HG03469 (cell line): ENCODE results near the gene ABHD15.

Experiments
- ATAC-seq: cut with Tn5 transposase; IDR thresholded peaks from one replicate; pipeline ENCODE4 v1.9.1; 2021; ENCODE audit warnings: mild to moderate bottlenecking, moderate library complexity, moderate number of reproducible peaks; ENCODE audit not compliant: unreplicated experiment

ABHD15 gene

GRCh38 chr17:29595107-29595942 is 28.5 kb upstream of the ABHD15 start:
- ATAC-seq, result no peak

DNA sequence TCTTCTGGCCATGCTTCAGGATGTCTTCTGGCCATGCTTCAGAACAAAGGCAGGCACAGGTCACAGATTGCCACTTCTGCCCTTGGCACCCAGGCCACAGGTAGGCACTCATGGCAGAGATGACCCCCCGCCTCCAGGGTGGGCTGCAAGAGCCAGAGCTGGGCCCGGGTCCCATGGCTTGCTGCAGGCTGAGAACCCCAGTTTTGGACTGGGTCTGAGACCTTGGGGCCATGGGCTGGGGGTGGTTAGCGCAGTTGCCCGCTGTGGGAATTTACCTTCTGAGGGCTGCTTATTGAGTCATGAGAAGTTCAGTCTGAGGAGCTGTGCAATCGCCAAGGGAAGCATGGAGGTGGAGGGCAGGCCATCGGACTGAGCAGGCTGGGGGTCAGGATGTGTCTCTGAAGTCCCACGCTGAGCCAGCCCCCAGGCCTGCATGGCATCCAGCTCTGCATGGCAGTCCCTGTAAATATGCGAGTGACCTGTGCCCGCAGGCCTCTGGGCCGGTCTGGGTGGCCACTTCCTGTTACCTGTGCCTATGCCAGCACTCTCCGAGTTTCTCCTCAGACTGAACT is 27.8 kb upstream of the ABHD15 start:
- ATAC-seq, result no peak

- no peak for ATAC-seq
Observed at GRCh38 chr17:29593591-29594518, 27.0 kb upstream of the ABHD15 start.

- ATAC-seq, result no peak
Observed at GRCh38 chr17:29592850-29593551, 26.2 kb upstream of the ABHD15 start, which contains the start of gene ANKRD13B. TSS of gene ANKRD13B (plus strand) at chr17:29593132. CDS start at chr17:29593622, 490 bp downstream.

DNA sequence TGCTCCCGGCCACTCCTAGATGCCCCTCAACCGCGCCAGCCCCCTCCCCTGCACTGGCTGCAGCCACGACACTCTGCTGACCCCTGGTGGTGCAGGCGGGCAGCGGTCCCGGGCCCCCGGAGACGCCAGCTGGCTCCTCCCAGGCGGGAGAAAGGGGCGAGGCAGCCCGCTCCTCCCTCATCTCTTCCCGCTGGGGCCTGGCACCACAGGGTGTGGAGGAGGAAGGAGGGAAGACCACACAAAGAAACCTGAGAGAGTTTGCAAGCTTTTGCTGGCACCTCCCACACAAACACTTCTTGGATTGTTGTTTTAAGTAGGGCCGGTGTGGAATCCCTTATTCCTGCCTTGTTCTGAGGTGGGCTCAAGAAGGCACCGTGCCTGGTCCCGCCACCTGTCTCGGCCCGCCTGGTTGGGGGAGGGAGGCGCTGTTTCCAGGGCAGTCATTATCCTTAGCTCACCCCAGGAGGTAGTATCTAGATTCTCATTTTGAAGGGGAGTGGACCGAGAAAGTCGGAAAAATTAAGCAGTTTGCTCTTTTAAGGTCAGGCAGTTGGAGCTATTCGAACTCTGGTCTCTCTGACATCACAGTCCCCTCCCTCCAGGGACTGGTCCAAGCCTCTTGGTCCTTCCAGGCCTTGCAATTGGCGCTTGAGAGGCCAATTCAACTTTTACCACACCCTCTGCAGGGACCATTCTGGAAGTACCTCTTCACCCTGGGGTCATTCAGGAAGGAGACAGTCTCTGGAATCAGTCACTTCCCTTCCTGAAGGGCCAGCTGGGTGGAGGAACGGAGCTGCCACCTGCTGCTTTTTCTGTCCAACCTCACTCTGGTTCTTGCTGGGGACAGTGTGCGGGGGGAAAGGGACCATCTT is 25.1 kb upstream of the ABHD15 start:
- no peak for ATAC-seq

DNA sequence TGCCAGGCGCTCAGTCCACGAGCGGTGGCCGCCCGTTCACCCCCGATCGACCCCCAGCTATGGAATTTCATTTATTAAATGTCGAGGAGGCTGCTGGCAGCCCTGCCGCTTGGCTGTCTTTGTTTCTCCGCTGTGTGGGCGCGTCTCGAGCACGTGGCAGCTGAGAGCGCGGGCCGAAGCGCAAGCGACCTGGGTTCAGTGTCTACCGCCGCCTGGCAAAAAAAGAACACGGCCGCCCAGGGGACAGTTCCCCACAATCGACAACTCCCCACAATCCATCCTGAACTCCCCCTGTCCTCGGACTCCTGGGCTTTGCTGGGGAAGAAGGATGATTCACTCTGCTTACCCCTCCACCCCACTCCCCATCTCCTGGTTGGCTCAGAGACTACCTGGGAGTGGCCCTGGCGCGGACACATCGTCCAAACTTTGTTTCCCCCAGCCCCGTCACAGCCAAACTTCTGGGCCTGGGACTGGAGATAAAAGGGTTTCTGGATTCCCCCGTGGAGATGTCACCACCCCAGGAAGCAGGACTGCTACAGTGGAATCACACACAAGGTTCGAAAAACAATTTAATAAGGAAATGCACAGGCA is 24.4 kb upstream of the ABHD15 start:
- ATAC-seq, result no peak

DNA sequence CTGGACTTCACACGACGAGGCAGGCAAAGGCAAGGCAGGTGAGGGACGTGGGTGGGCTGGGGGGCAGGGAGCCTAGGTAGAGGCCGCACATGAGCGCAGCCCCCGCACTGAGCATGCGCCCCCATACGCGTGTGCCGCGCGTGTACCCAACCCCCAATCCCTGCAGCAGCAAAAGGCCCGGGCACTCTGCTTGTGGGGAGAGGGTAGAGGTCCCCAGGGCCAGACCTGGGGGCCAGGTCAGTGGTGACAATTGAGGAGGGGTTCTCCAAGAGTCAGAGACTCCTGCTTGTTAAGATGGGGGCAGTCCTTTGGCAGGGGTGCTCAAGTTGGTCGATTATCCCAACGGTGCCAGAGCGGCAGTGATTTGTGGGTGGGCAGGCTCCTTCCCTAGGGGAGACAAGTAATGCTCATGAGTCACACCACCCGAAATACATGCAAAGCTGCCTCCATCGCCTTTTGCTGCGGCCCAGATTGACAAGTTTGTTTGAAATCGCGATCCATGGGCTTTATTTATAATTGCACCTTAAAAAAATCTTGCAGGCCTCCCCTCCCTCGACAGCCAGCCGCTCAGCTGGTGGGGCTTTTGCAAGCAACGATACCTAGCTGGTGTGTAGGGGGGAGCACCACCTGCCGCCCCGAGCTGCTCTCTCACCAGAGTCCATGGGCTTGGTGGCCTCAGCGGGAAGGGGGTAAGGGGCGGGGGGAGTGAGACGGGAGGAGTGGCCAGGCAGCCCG is 23.7 kb upstream of the ABHD15 start:
- no peak for ATAC-seq

DNA sequence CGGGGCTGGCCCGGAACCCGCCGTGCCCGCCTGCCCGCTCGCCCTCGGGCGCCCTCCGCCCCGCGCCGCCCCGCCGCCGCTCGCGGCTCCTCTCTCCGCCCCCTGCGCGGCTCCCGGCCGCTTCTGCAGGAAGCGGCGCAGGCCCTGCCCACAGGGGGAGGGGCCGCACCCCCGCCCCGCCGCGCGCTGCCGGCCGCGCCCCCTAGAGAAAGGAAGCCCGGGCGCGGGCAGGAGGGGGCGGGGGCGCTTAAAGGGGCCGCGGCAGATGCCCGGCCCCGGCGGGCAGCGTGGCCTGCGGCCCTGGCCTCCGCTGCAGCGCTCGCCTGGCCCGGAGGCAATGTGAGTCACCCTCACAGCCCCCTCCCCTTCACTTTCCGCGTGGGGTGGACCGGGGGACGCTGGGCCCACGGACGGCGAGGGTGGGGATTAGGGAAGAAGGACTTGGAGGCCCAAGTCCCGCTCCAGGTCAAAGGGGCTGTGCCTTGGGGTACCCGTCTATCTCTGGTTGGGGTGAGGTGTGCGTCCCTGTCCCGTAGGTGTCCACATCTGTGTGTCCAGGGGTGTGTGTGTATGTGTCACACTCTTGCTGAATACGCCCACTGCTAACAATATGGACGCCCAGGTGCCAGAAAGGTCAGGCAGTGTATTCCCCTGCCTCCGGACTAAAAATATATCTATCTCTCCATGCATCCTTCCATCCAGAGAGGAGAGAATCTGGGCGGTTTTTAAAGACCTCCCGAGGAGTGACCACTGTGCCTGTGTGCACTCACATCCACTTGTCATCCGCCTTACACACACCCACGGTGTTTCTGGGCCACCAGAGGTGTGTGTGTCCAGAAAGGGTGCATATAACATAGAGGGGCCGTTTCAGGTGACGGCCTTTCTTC is 22.9 kb upstream of the ABHD15 start, which contains the start of gene GIT1:
Gene GIT1, minus strand, starts transcription at position 125 of the 887 bp plus-strand sequence. CDS start 270 bp downstream, outside the sequence.
- ATAC-seq, result no peak

- ATAC-seq, result no peak
Observed at GRCh38 chr17:29588562-29589411, 21.9 kb upstream of the ABHD15 start.

DNA sequence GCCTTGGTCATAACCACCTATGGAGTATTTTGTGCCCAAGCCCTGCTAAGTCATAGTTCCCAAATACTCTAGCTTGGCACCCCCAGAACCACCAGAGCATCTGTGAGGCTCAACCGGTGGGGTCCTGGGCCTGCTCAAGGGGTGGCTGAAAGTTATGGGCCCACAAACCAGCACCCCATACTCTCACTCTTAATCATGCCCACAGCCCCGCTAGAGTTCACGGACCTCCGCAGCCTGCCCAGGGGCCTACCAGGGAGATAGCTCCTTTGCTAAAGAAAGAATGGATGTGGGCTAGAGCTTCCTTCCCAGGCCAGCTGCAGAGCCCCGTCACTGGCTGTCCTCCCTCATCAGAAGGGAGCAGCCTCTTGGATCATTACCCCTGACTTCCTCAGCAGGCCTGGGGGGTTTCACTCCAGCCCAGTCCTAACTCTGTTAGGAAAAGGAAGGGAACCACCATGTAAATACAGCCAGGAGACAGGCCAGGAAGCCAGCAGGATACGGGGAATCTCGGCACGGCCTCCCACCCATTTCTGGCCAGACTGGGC is 21.3 kb upstream of the ABHD15 start:
- no peak for ATAC-seq

GRCh38 chr17:29587591-29587990 is 20.8 kb upstream of the ABHD15 start:
- ATAC-seq, result no peak

DNA sequence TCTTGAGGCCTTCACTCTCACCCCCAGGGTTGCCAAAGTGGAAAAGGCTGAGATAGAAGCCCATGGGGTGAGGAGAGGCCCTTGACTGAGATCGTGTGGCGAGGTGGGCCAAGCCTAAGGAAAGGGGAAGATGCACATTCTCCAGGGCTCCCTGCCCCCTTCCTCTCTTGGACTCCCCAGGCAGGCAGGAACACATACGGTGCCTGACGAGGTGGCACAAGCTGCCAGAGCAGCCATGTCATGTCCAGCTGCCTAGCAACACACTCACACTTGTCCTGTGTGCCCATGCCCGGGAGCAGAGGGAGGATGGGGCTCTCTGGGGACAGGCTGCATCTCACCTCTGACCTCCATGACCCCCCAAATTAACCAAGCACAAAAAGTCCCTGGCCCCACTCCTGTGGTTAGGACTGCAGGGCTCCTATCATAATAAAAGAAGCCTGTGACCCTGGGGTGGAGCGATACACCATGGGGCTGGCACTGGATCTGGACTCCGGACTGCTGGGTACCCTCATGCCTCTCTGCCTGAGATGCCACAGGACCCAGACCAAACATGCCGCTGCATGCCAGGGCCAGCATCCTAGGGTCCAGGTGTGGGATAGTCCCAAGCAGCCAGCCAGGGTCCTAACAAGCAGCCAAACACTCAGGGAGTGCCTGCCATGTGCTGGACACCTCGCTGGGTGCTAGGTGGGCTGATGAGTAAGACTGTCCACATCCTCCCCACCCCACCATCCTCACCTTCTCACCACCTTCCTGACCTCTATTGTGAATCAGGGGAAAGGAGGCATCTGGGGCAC is 20.0 kb upstream of the ABHD15 start:
- ATAC-seq, result no peak

- no peak for ATAC-seq
Observed at GRCh38 chr17:29585080-29585751, 18.4 kb upstream of the ABHD15 start.

DNA sequence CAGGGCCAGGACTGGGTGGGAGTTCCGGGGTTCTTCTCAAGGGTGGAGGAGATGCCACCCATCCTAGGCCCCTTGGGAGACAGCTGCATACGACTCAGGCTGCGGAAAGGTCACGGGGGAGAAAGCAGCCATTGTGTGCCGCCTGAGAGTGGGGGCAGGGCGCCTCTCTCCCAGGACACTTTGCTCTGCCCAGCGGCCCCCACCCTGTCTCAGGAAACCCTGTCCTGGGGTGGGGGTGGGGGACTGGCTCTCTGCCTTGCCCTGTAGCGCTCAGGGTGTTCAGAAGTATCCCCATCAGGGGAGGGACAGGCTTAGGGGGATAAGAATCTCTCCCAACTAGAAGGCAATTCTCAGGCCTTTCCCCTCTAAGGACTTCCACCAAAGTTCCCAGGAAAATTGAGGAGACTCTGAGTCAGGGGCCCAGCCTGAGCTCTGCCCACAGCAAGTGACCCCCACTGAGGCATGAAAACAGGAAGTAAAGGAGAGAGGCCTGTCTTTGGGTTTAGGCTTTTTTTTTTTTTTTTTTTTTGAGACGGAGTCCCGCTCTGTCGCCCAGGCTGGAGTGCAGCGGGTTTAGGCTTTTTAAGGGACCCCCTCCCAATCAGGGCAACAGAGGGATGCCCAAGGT is 17.7 kb upstream of the ABHD15 start:
- no peak for ATAC-seq
